ENCODE measurements around the gene AHNAK2.

- no peak for TF ChIP-seq CTCF (IDR thresholded peaks at IDR 0.05)
- no peak for TF ChIP-seq POLR2A (IDR thresholded peaks at IDR 0.05)
These were observed 61.1 kb downstream of the AHNAK2 start for GRCh38 chr14:104917116-104917515.
